ENCODE measurements around the gene ADORA1.

ADORA1 gene

GRCh38 chr1:203168256-203168786 is 40.8 kb downstream of the ADORA1 start:
- no peak for TF ChIP-seq SIN3A (IDR thresholded peaks at IDR 0.05; ENCODE audit: borderline replicate concordance, insufficient read depth, low read length)

DNA sequence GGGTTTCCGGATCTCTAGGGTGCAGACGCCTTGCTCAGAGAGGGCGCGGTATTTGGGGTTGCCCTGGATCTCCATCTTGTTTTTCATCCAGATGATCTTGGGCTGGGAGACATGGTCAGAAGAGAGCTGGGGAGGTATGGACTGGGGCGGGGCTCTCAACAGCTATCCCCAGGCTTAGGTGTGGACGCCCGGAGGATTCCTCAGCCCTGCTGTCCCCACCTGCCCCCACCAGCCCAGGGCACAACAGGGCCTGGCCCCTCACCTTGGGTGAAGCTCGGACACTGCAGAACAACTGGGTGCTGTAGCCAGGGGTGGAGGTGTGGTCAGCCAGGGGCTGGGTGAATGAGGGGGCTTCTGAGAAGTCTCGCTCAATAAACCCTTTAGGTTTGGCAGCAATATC is 41.5 kb downstream of the ADORA1 start:
- TF ChIP-seq, protein P1, sequence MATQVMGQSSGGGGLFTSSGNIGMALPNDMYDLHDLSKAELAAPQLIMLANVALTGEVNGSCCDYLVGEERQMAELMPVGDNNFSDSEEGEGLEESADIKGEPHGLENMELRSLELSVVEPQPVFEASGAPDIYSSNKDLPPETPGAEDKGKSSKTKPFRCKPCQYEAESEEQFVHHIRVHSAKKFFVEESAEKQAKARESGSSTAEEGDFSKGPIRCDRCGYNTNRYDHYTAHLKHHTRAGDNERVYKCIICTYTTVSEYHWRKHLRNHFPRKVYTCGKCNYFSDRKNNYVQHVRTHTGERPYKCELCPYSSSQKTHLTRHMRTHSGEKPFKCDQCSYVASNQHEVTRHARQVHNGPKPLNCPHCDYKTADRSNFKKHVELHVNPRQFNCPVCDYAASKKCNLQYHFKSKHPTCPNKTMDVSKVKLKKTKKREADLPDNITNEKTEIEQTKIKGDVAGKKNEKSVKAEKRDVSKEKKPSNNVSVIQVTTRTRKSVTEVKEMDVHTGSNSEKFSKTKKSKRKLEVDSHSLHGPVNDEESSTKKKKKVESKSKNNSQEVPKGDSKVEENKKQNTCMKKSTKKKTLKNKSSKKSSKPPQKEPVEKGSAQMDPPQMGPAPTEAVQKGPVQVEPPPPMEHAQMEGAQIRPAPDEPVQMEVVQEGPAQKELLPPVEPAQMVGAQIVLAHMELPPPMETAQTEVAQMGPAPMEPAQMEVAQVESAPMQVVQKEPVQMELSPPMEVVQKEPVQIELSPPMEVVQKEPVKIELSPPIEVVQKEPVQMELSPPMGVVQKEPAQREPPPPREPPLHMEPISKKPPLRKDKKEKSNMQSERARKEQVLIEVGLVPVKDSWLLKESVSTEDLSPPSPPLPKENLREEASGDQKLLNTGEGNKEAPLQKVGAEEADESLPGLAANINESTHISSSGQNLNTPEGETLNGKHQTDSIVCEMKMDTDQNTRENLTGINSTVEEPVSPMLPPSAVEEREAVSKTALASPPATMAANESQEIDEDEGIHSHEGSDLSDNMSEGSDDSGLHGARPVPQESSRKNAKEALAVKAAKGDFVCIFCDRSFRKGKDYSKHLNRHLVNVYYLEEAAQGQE (IDR thresholded peaks at IDR 0.05; ENCODE audit: insufficient read depth in 1 of 2, low read depth in 2 of 2, low read length in 2 of 2) = no peak
- no peak for TF ChIP-seq POLR2AphosphoS5 (IDR thresholded peaks at IDR 0.05; ENCODE audit: low read depth, low read length)
- TF ChIP-seq SIN3A (IDR thresholded peaks at IDR 0.05; ENCODE audit: borderline replicate concordance, insufficient read depth, low read length) = no peak
- TF ChIP-seq FOXP2 (optimal IDR thresholded peaks at IDR 0.05; ENCODE audit: borderline replicate concordance, extremely low read depth, extremely low read length, insufficient read depth) = no peak
- no peak for TF ChIP-seq TAF1 (IDR thresholded peaks at IDR 0.05; ENCODE audit: borderline replicate concordance, insufficient read depth, low read length)

GRCh38 chr1:203169770-203170520 is 42.4 kb downstream of the ADORA1 start:
- no peak for TF ChIP-seq TAF1 (IDR thresholded peaks at IDR 0.05; ENCODE audit: borderline replicate concordance, insufficient read depth, low read length)
- no peak for TF ChIP-seq SIN3A (IDR thresholded peaks at IDR 0.05; ENCODE audit: borderline replicate concordance, insufficient read depth, low read length)
- TF ChIP-seq, protein P1 (IDR thresholded peaks at IDR 0.05; ENCODE audit: insufficient read depth in 1 of 2, low read depth in 2 of 2, low read length in 2 of 2) = no peak
- no peak for TF ChIP-seq FOXP2 (optimal IDR thresholded peaks at IDR 0.05; ENCODE audit: borderline replicate concordance, extremely low read depth, extremely low read length, insufficient read depth)
- TF ChIP-seq POLR2AphosphoS5 (IDR thresholded peaks at IDR 0.05; ENCODE audit: low read depth, low read length) = no peak

DNA sequence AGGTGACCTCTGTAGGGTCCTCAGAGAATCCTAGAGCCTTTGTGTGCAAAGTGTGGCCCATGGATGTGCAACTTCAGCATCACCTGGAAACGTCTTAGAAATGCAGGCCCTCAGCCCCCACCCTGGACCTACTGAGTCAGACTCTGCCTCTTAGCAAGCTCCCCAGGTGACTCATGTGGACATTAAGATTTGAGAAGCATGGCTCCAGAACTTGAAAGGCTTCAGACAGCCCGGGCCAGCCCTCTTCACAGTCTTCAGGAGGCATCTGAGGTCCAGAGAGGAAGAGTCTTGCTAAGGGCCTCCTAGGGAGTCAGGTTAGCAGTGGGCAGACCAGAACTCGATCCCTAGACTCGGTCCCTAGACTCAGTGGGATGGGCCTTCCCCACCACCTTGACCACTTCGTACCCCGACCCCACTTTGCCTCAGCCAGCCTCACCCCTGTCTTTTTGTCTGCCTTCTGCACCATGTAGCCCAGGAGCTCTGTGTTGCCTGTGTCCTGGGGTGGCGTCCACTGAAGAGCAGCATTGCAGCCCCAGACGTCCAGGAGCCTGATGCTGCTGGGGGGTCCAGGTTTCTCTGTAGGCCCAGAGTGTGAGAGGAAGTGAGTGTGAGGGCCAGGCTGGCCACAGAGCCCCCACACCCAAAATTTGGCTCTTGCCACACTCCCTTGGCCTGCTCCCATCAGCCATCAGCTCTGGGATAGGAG is 43.3 kb downstream of the ADORA1 start:
- TF ChIP-seq TAF1 (IDR thresholded peaks at IDR 0.05; ENCODE audit: borderline replicate concordance, insufficient read depth, low read length) (no peak), SIN3A (IDR thresholded peaks at IDR 0.05; ENCODE audit: borderline replicate concordance, insufficient read depth, low read length) (no peak), POLR2AphosphoS5 (IDR thresholded peaks at IDR 0.05; ENCODE audit: low read depth, low read length) (no peak), FOXP2 (optimal IDR thresholded peaks at IDR 0.05; ENCODE audit: borderline replicate concordance, extremely low read depth, extremely low read length, insufficient read depth) (no peak)
- TF ChIP-seq, protein P1 (IDR thresholded peaks at IDR 0.05; ENCODE audit: insufficient read depth in 1 of 2, low read depth in 2 of 2, low read length in 2 of 2) = no peak

- TF ChIP-seq POLR2AphosphoS5 (IDR thresholded peaks at IDR 0.05; ENCODE audit: low read depth, low read length) (no peak), FOXP2 (optimal IDR thresholded peaks at IDR 0.05; ENCODE audit: borderline replicate concordance, extremely low read depth, extremely low read length, insufficient read depth) (no peak), TAF1 (IDR thresholded peaks at IDR 0.05; ENCODE audit: borderline replicate concordance, insufficient read depth, low read length) (no peak), SIN3A (IDR thresholded peaks at IDR 0.05; ENCODE audit: borderline replicate concordance, insufficient read depth, low read length) (no peak)
- TF ChIP-seq, protein P1 (IDR thresholded peaks at IDR 0.05; ENCODE audit: insufficient read depth in 1 of 2, low read depth in 2 of 2, low read length in 2 of 2) = no peak
These were observed 44.0 kb downstream of the ADORA1 start for GRCh38 chr1:203171341-203172183.

Measured in PFSK-1 (cell line).